NCI-H1105 treated with DMSO at 0.1 percent for 48 hours (cell line): Measurements from ENCODE around the gene NAV2.

Experiments used
- DNase-seq: peaks from one replicate; lab custom pipeline; 2025; lab: John Stamatoyannopoulos, UW

The NAV2 gene

DNA sequence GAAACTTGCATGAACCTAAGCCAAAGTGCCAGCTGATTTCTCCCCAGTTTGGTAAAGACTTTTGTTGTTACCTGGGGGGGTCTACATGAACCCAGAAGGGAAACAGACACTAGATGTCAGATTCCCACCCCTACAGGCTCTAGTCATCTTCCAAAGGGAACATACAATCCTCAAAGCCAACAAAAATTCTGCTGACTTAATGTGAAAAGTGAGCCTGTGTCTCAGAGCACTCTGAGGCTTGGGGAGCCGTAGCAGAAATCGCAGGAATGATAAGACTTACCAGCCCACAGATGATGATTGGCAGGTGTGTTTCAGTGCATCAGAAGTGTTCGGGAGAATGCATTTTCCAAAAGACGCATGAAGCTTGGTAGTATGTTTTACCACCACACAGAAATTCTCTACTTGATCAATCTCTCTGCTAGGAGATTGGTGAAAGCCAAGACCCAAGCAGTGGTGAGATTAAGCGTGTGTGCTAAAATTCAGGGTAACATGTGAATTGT lies 260.5 kb downstream of the NAV2 start:
- DNase-seq: no peak

- DNase-seq: no peak
These were observed 262.2 kb downstream of the NAV2 start for GRCh38 chr11:19974886-19975285.

DNA sequence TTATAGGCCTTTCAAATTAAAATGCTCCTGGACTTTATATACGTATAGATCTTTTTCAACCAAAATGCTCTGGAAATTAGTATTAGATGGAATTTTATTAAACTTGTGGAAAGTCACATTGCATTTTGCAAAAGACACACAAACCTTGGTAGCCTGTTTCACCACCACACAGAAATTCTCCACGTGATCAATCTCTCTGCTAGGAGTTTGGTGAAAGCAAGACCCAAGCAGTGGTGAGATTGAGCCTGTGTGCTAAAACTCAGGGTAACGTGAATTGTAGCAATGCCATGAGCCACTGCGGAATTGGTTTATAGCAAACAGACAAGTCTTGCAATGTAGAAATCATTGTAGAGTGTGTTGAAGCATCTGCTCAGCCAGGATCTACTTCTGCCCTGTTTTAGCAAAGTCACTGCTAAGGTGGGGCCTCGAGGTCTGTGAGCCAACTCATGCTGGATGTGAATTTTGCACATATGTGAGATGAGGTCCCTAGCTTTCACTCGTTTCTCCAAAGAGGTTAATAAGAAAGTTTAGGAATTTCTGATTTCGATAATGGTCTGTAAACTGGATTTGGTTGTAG lies 262.9 kb downstream of the NAV2 start:
- no peak for DNase-seq

GRCh38 chr11:19976281-19976941 lies 263.8 kb downstream of the NAV2 start:
- DNase-seq: no peak

- DNase-seq: no peak
These were observed 265.3 kb downstream of the NAV2 start for GRCh38 chr11:19977941-19978340.

GRCh38 chr11:19978668-19979518 lies 266.3 kb downstream of the NAV2 start:
- no peak for DNase-seq

DNA sequence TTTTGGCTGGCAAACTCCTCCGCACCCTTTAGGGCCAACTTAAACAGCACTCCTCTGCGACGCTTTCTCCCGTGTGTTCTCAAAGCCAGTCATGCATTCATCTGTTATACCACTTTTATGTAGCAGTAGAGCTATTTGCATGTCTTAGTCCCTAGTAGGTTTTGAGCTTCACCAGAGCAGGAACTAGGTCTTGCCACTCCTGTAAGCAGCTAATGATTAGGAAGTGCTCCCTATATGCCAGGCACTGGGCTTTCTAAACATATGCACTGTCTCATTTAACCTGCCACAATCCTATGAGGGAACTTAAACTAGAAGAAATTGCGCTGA lies 266.8 kb downstream of the NAV2 start:
- DNase-seq: no peak

DNA sequence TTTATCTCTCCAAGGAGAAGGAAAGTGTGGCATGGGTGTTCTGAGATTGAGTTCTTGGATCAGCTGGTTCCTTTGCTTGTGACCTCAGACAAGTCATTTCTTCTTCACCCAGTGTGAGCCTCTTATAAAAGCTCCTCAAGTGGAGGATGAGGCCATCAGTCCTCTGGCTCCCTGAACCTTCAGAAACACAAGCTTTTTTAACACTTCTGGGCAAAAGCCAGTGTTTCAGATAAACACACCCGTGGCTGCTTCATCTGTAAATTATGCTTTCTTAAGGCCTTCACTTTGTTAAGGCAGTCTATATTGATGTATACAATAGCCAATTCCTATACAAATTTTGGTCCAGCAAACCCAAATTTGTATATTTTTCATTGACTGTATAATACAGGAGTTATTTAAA lies 267.8 kb downstream of the NAV2 start:
- DNase-seq: no peak

DNA sequence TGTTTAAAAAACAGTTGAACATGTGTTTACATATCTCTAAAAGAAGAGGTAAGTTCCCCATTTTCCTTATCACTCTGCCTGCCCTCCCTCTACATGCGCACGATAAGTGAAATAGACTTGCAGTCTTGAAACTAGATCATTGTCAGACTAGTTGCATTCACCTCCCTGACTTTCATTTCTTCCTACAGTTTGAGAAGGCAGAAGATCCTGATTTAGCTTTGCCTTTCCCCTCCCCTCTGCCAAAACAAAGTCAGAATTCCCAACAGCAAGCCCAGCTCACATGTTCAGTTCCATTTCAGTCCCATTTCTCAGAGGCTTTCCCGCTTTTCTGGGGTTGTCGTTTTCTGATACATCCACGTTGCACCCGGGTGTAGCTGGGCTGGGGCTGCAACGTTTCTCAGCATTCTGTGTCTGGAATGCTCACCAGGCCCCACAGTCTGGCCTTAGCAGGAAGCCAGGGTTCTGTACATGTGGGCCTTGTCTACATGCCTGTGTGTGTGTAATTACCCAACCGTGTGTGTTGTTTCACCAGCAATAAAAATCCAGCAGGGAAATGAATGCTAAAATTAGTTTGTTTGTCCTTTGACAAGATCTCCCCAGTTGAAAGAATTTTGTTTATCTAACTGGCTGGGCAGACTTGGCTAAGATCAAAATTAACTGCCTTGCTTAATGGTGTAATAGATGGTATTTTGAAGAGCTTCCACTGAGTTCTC lies 268.5 kb downstream of the NAV2 start:
- DNase-seq: no peak

- no peak for DNase-seq
These were observed 270.3 kb downstream of the NAV2 start for GRCh38 chr11:19982774-19983495.

DNA sequence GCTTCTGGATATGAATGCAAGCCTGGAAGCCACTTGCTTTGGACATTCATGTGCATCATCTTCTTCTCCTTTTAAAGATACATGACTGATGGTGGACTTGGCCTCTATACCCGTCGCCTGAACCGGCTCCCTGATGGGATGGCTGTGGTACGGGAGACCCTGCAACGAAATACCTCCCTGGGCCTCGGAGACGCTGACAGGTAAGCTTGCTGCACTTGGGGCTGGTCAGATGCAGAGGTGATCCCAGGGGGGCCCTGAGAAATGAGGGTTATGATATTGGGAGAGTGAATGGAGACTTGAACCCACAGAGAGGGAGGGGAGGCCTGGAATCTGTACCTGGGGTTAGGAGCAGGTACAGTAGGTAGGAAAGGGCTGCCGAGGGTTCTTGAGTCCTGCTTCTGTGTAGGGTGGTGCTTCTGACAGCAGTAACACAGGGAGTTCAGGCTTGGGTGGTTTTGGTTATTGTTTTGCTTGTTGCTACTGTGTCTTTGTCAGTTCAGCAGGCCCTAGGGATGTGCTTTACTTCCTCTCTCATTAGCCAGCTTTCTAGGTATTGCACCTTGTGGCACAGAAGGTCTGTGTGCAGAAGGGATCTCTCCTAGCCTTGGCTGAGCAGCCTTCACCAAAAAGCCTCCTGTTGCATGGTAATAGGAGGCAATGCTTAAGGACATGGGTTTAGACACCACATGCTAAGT lies 271.6 kb downstream of the NAV2 start:
- no peak for DNase-seq

- DNase-seq: no peak
These were observed 272.5 kb downstream of the NAV2 start for GRCh38 chr11:19985111-19985510.

DNA sequence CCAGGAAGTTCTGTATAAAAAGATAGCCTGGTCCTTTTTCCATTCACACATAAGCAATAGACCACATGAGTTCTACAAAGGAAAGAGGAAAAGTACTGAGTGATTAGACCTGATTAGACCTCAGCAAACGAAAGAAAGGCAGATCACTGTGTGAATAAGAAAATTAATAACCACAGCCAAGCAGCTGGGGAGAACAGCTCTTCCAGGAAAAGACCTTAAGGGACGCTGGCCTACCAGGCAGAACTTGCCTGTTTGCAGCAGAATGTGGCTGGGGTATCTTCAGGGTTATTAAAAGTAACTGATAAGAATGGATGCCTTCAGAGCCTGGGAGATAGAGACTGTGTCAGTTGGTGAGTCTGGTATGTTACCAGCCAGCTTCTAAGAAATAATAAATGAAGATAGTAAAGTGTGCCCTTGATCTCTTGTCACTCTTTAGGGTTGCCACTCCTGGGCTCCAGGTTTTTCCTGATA lies 274.7 kb downstream of the NAV2 start:
- DNase-seq: no peak

DNA sequence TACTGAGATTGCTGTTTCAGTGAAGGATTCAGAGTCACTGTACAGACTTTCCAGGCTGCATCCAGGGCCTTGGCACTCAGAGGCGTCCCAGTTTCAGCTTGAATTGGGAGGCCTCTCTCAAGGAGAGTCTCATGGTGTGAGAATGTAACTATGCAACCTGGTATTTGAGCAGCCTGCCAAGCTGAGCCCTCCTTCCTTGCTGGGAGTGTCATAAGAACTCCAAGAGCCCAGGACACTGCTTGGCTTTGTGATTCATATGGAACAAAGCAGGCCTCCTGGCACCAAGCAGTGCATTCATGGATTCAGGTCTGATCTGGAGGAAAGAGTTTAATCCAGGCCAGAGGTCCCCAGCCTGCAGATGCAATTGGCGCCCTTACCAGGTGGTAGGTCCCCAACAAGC lies 276.0 kb downstream of the NAV2 start:
- no peak for DNase-seq

DNA sequence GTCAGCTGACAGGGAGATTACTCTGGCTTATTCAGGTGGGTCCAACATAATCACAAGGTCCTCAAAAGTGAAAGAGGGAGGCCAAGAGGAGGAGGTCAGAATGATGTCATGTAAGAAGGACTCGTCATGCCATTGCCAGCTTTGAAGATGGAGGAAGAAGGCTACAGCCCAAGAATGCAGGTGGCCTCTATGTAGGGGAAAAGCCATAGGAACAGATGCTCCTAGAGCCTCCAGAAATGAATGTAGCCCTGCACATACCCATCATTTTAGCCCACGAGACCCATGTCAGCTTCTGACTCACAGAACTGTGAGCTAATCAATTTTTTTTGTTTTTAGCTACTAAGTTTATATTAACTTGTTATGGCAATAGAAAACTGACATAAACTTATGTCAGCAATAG lies 276.6 kb downstream of the NAV2 start:
- no peak for DNase-seq

DNA sequence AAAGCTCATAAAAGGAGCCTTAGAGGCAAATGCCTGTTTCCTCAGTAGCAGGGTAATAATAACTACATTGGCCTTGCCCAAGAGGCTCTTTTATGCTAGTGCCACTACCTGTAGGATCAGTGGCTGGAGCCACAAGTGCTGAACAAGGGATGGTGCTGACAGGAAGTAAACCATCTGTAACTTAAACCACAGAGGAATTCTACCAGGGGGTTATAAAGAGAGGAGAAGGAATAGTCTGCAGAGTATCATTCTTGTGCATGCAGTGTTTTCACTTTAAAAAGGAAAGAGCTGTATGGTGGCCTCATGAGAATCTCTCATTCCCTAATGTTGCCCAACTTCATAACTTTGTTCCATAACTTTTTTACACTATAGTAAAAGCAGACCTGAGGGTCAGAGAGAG lies 279.5 kb downstream of the NAV2 start:
- DNase-seq: no peak

DNA sequence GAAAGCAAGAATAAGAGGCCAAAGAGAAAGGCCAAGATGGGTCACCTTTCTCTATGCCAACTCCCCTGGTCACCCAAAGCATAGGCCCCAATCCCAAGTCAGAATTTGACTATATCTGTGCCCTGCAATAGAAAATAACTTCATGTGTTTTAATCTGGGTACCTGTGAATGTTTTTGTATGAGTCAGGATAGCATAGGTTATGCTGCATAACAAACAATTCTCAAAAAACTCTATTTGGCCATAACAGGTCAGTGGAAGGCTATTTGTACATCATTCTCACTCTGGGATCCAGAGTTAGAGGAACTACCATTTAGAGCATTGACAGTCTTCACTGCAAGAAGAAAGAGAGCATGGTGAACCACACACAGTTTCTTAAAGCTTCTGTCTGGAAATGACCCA lies 280.4 kb downstream of the NAV2 start:
- no peak for DNase-seq

GRCh38 chr11:19994672-19995071 lies 282.0 kb downstream of the NAV2 start:
- DNase-seq: no peak

GRCh38 chr11:19995145-19995544 lies 282.5 kb downstream of the NAV2 start:
- DNase-seq: no peak

GRCh38 chr11:19996571-19996970 lies 283.9 kb downstream of the NAV2 start:
- DNase-seq: no peak

DNA sequence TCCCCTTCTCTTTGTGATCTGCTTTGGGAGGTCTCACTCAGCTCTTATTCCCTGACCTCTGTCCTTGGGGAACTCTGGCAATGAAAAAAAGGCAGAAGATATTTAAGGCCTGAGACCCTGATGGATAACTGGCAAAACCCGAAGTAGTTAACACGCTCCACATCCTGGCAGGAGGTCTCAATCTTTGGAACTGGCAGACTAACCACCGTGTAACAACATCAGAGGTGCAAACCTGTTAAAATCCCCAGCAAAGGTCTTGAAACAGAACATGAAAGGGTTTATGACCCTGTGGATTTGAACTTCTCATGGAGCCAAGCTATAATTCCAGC lies 287.3 kb downstream of the NAV2 start:
- DNase-seq: no peak
